ENCODE results near the gene UBE3C.
A peak's percentile ranks its signal among the peaks of the same experiment; 100 is the strongest.
"Not testable (repeated sequence)": the region's sequence is repeated elsewhere in the genome, so short reads cannot be mapped to it uniquely, and the experiment has no call there.

UBE3C gene

GRCh38 chr7:157138424-157139110, at the start of gene UBE3C:
Gene UBE3C, plus strand, starts transcription at chr7:157138926. Its CDS starts 347 bp downstream, at chr7:157139273.
- DNase-seq (ENCODE audit: low read depth in 2 of 2), result peak; percentile 83 to 88

- no peak for DNase-seq (ENCODE audit: low read depth in 2 of 2)
Observed at GRCh38 chr7:157089100-157089610, 49.6 kb upstream of the UBE3C start.

- no peak for DNase-seq (ENCODE audit: low read depth in 2 of 2)
Observed at GRCh38 chr7:157090485-157091165, 48.1 kb upstream of the UBE3C start.

GRCh38 chr7:157096286-157097055, 42.3 kb upstream of the UBE3C start:
- no peak for DNase-seq (ENCODE audit: low read depth in 2 of 2)

GRCh38 chr7:157097056-157097329, 41.7 kb upstream of the UBE3C start:
- DNase-seq (ENCODE audit: low read depth in 2 of 2), result no peak

- no peak for DNase-seq (ENCODE audit: low read depth in 2 of 2)
Observed at GRCh38 chr7:157097569-157097968, 41.2 kb upstream of the UBE3C start.

GRCh38 chr7:157100005-157100404, 38.7 kb upstream of the UBE3C start:
- not testable (repeated sequence) for DNase-seq (ENCODE audit: low read depth in 2 of 2)

- DNase-seq (ENCODE audit: low read depth in 2 of 2), result not testable (repeated sequence)
Observed at GRCh38 chr7:157103641-157104040, 35.1 kb upstream of the UBE3C start.

GRCh38 chr7:157111311-157111710, 27.4 kb upstream of the UBE3C start:
- DNase-seq (ENCODE audit: low read depth in 2 of 2), result no peak

- no peak for DNase-seq (ENCODE audit: low read depth in 2 of 2)
Observed at GRCh38 chr7:157112706-157113105, 26.0 kb upstream of the UBE3C start.

GRCh38 chr7:157113607-157114006, 25.1 kb upstream of the UBE3C start:
- no peak for DNase-seq (ENCODE audit: low read depth in 2 of 2)

- DNase-seq (ENCODE audit: low read depth in 2 of 2), result no peak
Observed at GRCh38 chr7:157116762-157117161, 22.0 kb upstream of the UBE3C start.

- no peak for DNase-seq (ENCODE audit: low read depth in 2 of 2)
Observed at GRCh38 chr7:157117796-157118195, 20.9 kb upstream of the UBE3C start.

- DNase-seq (ENCODE audit: low read depth in 2 of 2), result no peak
Observed at GRCh38 chr7:157120181-157120580, 18.5 kb upstream of the UBE3C start.

- no peak for DNase-seq (ENCODE audit: low read depth in 2 of 2)
Observed at GRCh38 chr7:157121184-157121715, 17.5 kb upstream of the UBE3C start.

- no peak for DNase-seq (ENCODE audit: low read depth in 2 of 2)
Observed at GRCh38 chr7:157122800-157123495, 15.8 kb upstream of the UBE3C start.

GRCh38 chr7:157124690-157125089, 14.0 kb upstream of the UBE3C start:
- DNase-seq (ENCODE audit: low read depth in 2 of 2), result no peak

- DNase-seq (ENCODE audit: low read depth in 2 of 2), result no peak
Observed at GRCh38 chr7:157125376-157126223, 13.1 kb upstream of the UBE3C start.

- no peak for DNase-seq (ENCODE audit: low read depth in 2 of 2)
Observed at GRCh38 chr7:157126921-157127320, 11.8 kb upstream of the UBE3C start.

GRCh38 chr7:157129200-157129599, 9.5 kb upstream of the UBE3C start:
- no peak for DNase-seq (ENCODE audit: low read depth in 2 of 2)

- no peak for DNase-seq (ENCODE audit: low read depth in 2 of 2)
Observed at GRCh38 chr7:157129907-157130460, 8.7 kb upstream of the UBE3C start.
